Activated CD4-positive, CD25-positive, alpha-beta regulatory T cell treated with anti-CD3 and anti-CD28 coated beads, Interleukin-2, amount 50 U/mL, for 16 hours (primary cell): ENCODE results near the gene TTC4.
A peak's percentile ranks its signal among the peaks of the same experiment; 100 is the strongest.
"Not testable (repeated sequence)": the region's sequence is repeated elsewhere in the genome, so short reads cannot be mapped to it uniquely, and the experiment has no call there.

Experiments used
- DNase-seq: peaks from one replicate; pipeline ENCODE4 v3.0.0-alpha.2; 2020; ENCODE audit warnings: low read depth, low spot score

The TTC4 gene

GRCh38 chr1:54748094-54748835, 32.6 kb downstream of the TTC4 start:
- DNase-seq: no peak

GRCh38 chr1:54750596-54750995, 34.9 kb downstream of the TTC4 start:
- no peak for DNase-seq

- no peak for DNase-seq
Observed at GRCh38 chr1:54751426-54751825, 35.8 kb downstream of the TTC4 start.

GRCh38 chr1:54754045-54754444, 38.4 kb downstream of the TTC4 start:
- no peak for DNase-seq

GRCh38 chr1:54754486-54755285, 39.0 kb downstream of the TTC4 start:
- DNase-seq: no peak

GRCh38 chr1:54757833-54758232, 42.2 kb downstream of the TTC4 start:
- DNase-seq: no peak

GRCh38 chr1:54758678-54759348, 43.2 kb downstream of the TTC4 start:
- no peak for DNase-seq

- DNase-seq: no peak
Observed at GRCh38 chr1:54763816-54764132, 48.1 kb downstream of the TTC4 start.

- peak; percentile 94 for DNase-seq
Observed at GRCh38 chr1:54764133-54764921, 48.7 kb downstream of the TTC4 start, which contains the start of gene PARS2. Gene PARS2 (minus strand): TSS chr1:54764523. CDS start chr1:54759161, 5,362 bp downstream.

GRCh38 chr1:54764922-54765561, 49.4 kb downstream of the TTC4 start:
- no peak for DNase-seq

- DNase-seq: no peak
Observed at GRCh38 chr1:54766726-54767125, 51.1 kb downstream of the TTC4 start.

GRCh38 chr1:54767526-54767925, 51.9 kb downstream of the TTC4 start:
- DNase-seq: no peak

- no peak for DNase-seq
Observed at GRCh38 chr1:54768093-54768492, 52.4 kb downstream of the TTC4 start.

- no peak for DNase-seq
Observed at GRCh38 chr1:54772951-54773350, 57.3 kb downstream of the TTC4 start.

- DNase-seq: no peak
Observed at GRCh38 chr1:54774820-54775498, 59.3 kb downstream of the TTC4 start.

- not testable (repeated sequence) for DNase-seq
Observed at GRCh38 chr1:54775828-54776721, 60.4 kb downstream of the TTC4 start.

GRCh38 chr1:54777011-54777410, 61.4 kb downstream of the TTC4 start:
- no peak for DNase-seq

GRCh38 chr1:54777431-54777830, 61.8 kb downstream of the TTC4 start:
- no peak for DNase-seq

- DNase-seq: no peak
Observed at GRCh38 chr1:54781023-54781723, 65.5 kb downstream of the TTC4 start.
